ENCODE data around the gene RAPGEF5.

The RAPGEF5 gene

DNA sequence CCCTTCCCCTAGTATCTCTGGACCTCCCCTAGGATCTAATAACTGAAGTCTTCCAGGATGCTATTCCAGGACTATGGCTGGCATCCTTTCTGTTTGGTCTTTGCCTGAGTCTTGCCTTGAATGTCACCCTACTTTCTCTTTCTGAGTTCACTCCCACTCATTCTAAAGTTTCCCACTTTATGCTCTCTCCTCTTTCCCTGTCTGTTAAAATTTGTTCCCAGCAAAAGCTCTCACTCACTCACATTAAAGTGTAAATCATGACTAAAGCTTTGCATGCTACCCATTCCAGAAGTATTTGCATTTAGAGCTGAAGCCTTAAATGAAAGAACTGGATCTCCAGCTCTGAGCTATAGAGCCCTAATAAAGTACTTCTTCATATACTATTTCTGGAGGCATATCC, 42.1 kb upstream of the RAPGEF5 start:
- peaks cover 2% of the 10 kb centered on the region for H3K9me3 ChIP-seq (ENCODE audit: insufficient read depth, low read depth, low read length)

GRCh38 chr7:22397981-22398380, 41.0 kb upstream of the RAPGEF5 start:
- no peak overlapping the region for H2AFZ ChIP-seq (ENCODE audit: insufficient read depth, low read length, poor library complexity)
- H3K36me3 ChIP-seq (ENCODE audit: control insufficient read depth in 1 of 2, insufficient read depth in 2 of 2, low read length in 2 of 2): no peaks in the 10 kb centered on the region
- no peak overlapping the region for H2BK120ac ChIP-seq (ENCODE audit: insufficient read depth, low read length, poor library complexity)
- H4K12ac ChIP-seq (ENCODE audit: low read depth, low read length): no peak overlapping the region
- no peak overlapping the region for H3K4me2 ChIP-seq (ENCODE audit: low read length)
- H3K23ac ChIP-seq (ENCODE audit: low read length): no peak overlapping the region
- H3K9ac ChIP-seq (ENCODE audit: low read length): no peak overlapping the region
- no peak overlapping the region for H2AK5ac ChIP-seq (ENCODE audit: low read length)
- WGBS (ENCODE audit: extremely low coverage, insufficient coverage, insufficient read length): no CpG with 5 or more reads among the region's 5 CpGs
- no peak for DNase-seq
- H3K4ac ChIP-seq (ENCODE audit: low read depth, low read length): no peak overlapping the region
- H3K79me2 ChIP-seq (ENCODE audit: control insufficient read depth, insufficient read depth, low read length, poor library complexity): no peaks in the 10 kb centered on the region
- peaks cover 2% of the 10 kb centered on the region for H3K9me3 ChIP-seq (ENCODE audit: insufficient read depth, low read depth, low read length)
- H3K14ac ChIP-seq (ENCODE audit: low read length): no peak overlapping the region
- H2BK12ac ChIP-seq (ENCODE audit: low read length): no peak overlapping the region
- no peak overlapping the region for H3K18ac ChIP-seq (ENCODE audit: low read length)
- H3K4me1 ChIP-seq (ENCODE audit: control insufficient read depth in 1 of 2, insufficient read depth in 2 of 2, low read length in 2 of 2): no peaks in the 10 kb centered on the region
- H3K4me3 ChIP-seq (ENCODE audit: low read depth, low read length): no peak overlapping the region
- H4K8ac ChIP-seq (ENCODE audit: low read depth, low read length): no peak overlapping the region
- H3K79me1 ChIP-seq (ENCODE audit: low read length): no peaks in the 10 kb centered on the region
- no peak overlapping the region for H2BK5ac ChIP-seq (ENCODE audit: low read depth, low read length, poor library complexity)
- H3K27me3 ChIP-seq (ENCODE audit: insufficient read depth, low read length): no peaks in the 10 kb centered on the region
- no peak overlapping the region for H4K91ac ChIP-seq (ENCODE audit: low read depth, low read length)
- no peak overlapping the region for H3K27ac ChIP-seq (ENCODE audit: low read depth, low read length)

More for the DNA sequence above, 42.1 kb upstream of the RAPGEF5 start:
- Histone ChIP-seq H2AK5ac (ENCODE audit: low read length) (no peak overlapping the region), H3K27me3 (ENCODE audit: insufficient read depth, low read length) (no peaks in the 10 kb centered on the region), H2BK5ac (ENCODE audit: low read depth, low read length, poor library complexity) (no peak overlapping the region), H3K4ac (ENCODE audit: low read depth, low read length) (no peak overlapping the region), H3K18ac (ENCODE audit: low read length) (no peak overlapping the region), H3K9ac (ENCODE audit: low read length) (no peak overlapping the region), H3K23ac (ENCODE audit: low read length) (no peak overlapping the region), H3K36me3 (ENCODE audit: control insufficient read depth in 1 of 2, insufficient read depth in 2 of 2, low read length in 2 of 2) (no peaks in the 10 kb centered on the region), H4K91ac (ENCODE audit: low read depth, low read length) (no peak overlapping the region), H2AFZ (ENCODE audit: insufficient read depth, low read length, poor library complexity) (no peak overlapping the region), H2BK12ac (ENCODE audit: low read length) (no peak overlapping the region), H3K14ac (ENCODE audit: low read length) (no peak overlapping the region), H3K79me2 (ENCODE audit: control insufficient read depth, insufficient read depth, low read length, poor library complexity) (no peaks in the 10 kb centered on the region), H4K12ac (ENCODE audit: low read depth, low read length) (no peak overlapping the region), H3K4me3 (ENCODE audit: low read depth, low read length) (no peak overlapping the region), H3K4me1 (ENCODE audit: control insufficient read depth in 1 of 2, insufficient read depth in 2 of 2, low read length in 2 of 2) (no peaks in the 10 kb centered on the region), H4K8ac (ENCODE audit: low read depth, low read length) (no peak overlapping the region), H3K4me2 (ENCODE audit: low read length) (no peak overlapping the region), H2BK120ac (ENCODE audit: insufficient read depth, low read length, poor library complexity) (no peak overlapping the region), H3K27ac (ENCODE audit: low read depth, low read length) (no peak overlapping the region), H3K79me1 (ENCODE audit: low read length) (no peaks in the 10 kb centered on the region)
- DNase-seq: no peak

DNA sequence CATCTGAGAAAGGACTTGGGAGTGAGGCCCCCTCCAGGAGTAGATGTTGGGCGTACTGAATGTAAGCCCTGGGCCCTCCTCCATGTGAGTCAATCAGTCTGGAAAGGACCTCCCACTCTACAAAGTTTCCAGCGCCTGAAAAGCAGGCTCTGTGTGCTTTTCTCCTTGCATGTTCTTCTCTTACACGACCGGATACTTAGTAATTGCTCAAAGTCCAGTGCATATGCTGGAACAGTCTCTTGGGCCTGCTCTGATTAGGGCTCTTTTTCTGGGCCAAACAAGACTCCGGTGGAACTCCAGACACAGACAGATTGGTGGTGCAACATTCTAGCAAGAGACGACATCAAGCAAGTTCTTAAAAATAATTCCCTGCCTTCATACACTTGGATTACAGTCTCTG, 38.3 kb upstream of the RAPGEF5 start:
- Histone ChIP-seq H3K36me3 (ENCODE audit: control insufficient read depth in 1 of 2, insufficient read depth in 2 of 2, low read length in 2 of 2) (no peaks in the 10 kb centered on the region), H3K18ac (ENCODE audit: low read length) (no peak overlapping the region), H2BK12ac (ENCODE audit: low read length) (no peak overlapping the region), H2BK5ac (ENCODE audit: low read depth, low read length, poor library complexity) (no peak overlapping the region), H3K9me3 (ENCODE audit: insufficient read depth, low read depth, low read length) (no peaks in the 10 kb centered on the region), H2BK120ac (ENCODE audit: insufficient read depth, low read length, poor library complexity) (no peak overlapping the region), H3K27me3 (ENCODE audit: insufficient read depth, low read length) (no peaks in the 10 kb centered on the region), H4K8ac (ENCODE audit: low read depth, low read length) (no peak overlapping the region), H3K27ac (ENCODE audit: low read depth, low read length) (no peak overlapping the region), H2AFZ (ENCODE audit: insufficient read depth, low read length, poor library complexity) (no peak overlapping the region), H3K4me2 (ENCODE audit: low read length) (no peak overlapping the region), H3K4me3 (ENCODE audit: low read depth, low read length) (no peak overlapping the region), H2AK5ac (ENCODE audit: low read length) (no peak overlapping the region), H4K12ac (ENCODE audit: low read depth, low read length) (no peak overlapping the region), H3K79me1 (ENCODE audit: low read length) (no peaks in the 10 kb centered on the region), H3K4ac (ENCODE audit: low read depth, low read length) (no peak overlapping the region), H3K14ac (ENCODE audit: low read length) (no peak overlapping the region), H3K79me2 (ENCODE audit: control insufficient read depth, insufficient read depth, low read length, poor library complexity) (no peaks in the 10 kb centered on the region), H3K23ac (ENCODE audit: low read length) (no peak overlapping the region), H3K9ac (ENCODE audit: low read length) (no peak overlapping the region), H3K4me1 (ENCODE audit: control insufficient read depth in 1 of 2, insufficient read depth in 2 of 2, low read length in 2 of 2) (no peaks in the 10 kb centered on the region), H4K91ac (ENCODE audit: low read depth, low read length) (no peak overlapping the region)
- DNase-seq: no peak
- WGBS (ENCODE audit: extremely low coverage, insufficient coverage, insufficient read length): no CpG with 5 or more reads among the region's 6 CpGs

- Histone ChIP-seq H3K79me2 (ENCODE audit: control insufficient read depth, insufficient read depth, low read length, poor library complexity) (no peaks in the 10 kb centered on the region), H3K4me1 (ENCODE audit: control insufficient read depth in 1 of 2, insufficient read depth in 2 of 2, low read length in 2 of 2) (no peaks in the 10 kb centered on the region), H3K4me2 (ENCODE audit: low read length) (no peak overlapping the region), H2BK120ac (ENCODE audit: insufficient read depth, low read length, poor library complexity) (no peak overlapping the region), H3K4ac (ENCODE audit: low read depth, low read length) (no peak overlapping the region), H2BK5ac (ENCODE audit: low read depth, low read length, poor library complexity) (no peak overlapping the region), H4K91ac (ENCODE audit: low read depth, low read length) (no peak overlapping the region), H3K27ac (ENCODE audit: low read depth, low read length) (no peak overlapping the region), H2AK5ac (ENCODE audit: low read length) (no peak overlapping the region), H3K14ac (ENCODE audit: low read length) (no peak overlapping the region), H3K27me3 (ENCODE audit: insufficient read depth, low read length) (no peaks in the 10 kb centered on the region), H3K18ac (ENCODE audit: low read length) (no peak overlapping the region), H2AFZ (ENCODE audit: insufficient read depth, low read length, poor library complexity) (no peak overlapping the region), H3K79me1 (ENCODE audit: low read length) (no peaks in the 10 kb centered on the region), H3K36me3 (ENCODE audit: control insufficient read depth in 1 of 2, insufficient read depth in 2 of 2, low read length in 2 of 2) (no peaks in the 10 kb centered on the region), H2BK12ac (ENCODE audit: low read length) (no peak overlapping the region), H3K23ac (ENCODE audit: low read length) (no peak overlapping the region), H3K9ac (ENCODE audit: low read length) (no peak overlapping the region), H3K9me3 (ENCODE audit: insufficient read depth, low read depth, low read length) (no peaks in the 10 kb centered on the region), H3K4me3 (ENCODE audit: low read depth, low read length) (no peak overlapping the region), H4K12ac (ENCODE audit: low read depth, low read length) (no peak overlapping the region), H4K8ac (ENCODE audit: low read depth, low read length) (no peak overlapping the region)
- WGBS (ENCODE audit: extremely low coverage, insufficient coverage, insufficient read length): 100% methylated on average over 1 of the region's 3 CpGs
- no peak for DNase-seq
Measured at GRCh38 chr7:22394739-22395138, 37.8 kb upstream of the RAPGEF5 start.

Data from trophoblast cell (in vitro differentiated cells and primary cell).